GM21737 (cell line): ENCODE results near the gene NPIPA1.
"Not testable (repeated sequence)": the region's sequence is repeated elsewhere in the genome, so short reads cannot be mapped to it uniquely, and the experiment has no call there.

Source experiments
- ATAC-seq: cut with Tn5 transposase; IDR thresholded peaks from one replicate; pipeline ENCODE4 v1.9.1; 2021; ENCODE audit warnings: mild to moderate bottlenecking, moderate library complexity; ENCODE audit not compliant: unreplicated experiment

Gene NPIPA1

GRCh38 chr16:14929176-14929575 is 8.1 kb upstream of the NPIPA1 start:
- not testable (repeated sequence) for ATAC-seq

GRCh38 chr16:14930246-14930645 is 7.0 kb upstream of the NPIPA1 start:
- not testable (repeated sequence) for ATAC-seq

DNA sequence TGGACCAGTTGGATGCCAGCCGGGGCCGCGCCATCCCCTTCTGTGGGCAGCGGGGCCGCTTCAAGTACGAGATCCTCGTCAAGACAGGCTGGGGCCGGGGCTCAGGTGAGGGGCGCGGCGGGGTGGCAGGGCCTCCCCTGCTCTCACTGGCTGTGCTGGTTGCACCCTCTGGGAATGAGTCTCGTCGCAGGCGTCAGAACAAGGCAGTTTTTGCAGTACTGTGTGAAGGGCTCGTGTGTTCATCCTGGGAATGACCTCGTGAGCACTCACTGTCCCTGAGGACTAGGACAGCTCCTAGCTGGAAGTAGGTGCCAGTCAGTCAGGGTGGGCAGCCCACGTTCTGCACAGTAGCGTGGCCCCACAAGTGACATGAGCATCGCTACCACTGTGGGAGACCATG is 6.3 kb upstream of the NPIPA1 start:
- not testable (repeated sequence) for ATAC-seq

GRCh38 chr16:14932581-14933375 is 4.5 kb upstream of the NPIPA1 start:
- not testable (repeated sequence) for ATAC-seq

DNA sequence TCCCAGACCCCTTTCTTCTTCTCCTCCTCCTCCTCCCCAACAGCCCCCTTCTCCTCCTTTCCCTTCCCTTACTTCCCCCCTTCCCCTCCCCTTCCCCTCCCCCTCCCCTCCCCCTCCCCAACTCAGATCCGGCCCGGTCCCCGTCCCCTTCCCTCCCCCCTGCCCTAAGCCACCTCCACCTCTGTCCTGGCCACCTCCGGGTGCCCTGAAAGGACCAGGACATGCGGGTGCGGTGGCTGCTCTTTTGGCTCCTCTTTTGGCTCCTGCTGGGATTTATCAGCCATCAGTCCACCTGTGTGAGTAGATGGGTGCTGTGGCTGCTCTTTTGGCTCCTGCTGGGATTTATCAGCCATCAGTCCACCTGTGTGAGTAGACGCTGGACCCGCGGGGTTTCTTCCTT is 751 bp downstream of the NPIPA1 start:
- ATAC-seq, result not testable (repeated sequence)

- ATAC-seq, result not testable (repeated sequence)
Measured at GRCh38 chr16:14942686-14943085, 5.4 kb downstream of the NPIPA1 start.

GRCh38 chr16:14955546-14956231 is 18.4 kb downstream of the NPIPA1 start:
- no peak for ATAC-seq

GRCh38 chr16:14957576-14958322 is 20.5 kb downstream of the NPIPA1 start:
- no peak for ATAC-seq

- ATAC-seq, result no peak
Measured at GRCh38 chr16:14958323-14958600, 21.0 kb downstream of the NPIPA1 start.

GRCh38 chr16:14958970-14959369 is 21.7 kb downstream of the NPIPA1 start:
- no peak for ATAC-seq

DNA sequence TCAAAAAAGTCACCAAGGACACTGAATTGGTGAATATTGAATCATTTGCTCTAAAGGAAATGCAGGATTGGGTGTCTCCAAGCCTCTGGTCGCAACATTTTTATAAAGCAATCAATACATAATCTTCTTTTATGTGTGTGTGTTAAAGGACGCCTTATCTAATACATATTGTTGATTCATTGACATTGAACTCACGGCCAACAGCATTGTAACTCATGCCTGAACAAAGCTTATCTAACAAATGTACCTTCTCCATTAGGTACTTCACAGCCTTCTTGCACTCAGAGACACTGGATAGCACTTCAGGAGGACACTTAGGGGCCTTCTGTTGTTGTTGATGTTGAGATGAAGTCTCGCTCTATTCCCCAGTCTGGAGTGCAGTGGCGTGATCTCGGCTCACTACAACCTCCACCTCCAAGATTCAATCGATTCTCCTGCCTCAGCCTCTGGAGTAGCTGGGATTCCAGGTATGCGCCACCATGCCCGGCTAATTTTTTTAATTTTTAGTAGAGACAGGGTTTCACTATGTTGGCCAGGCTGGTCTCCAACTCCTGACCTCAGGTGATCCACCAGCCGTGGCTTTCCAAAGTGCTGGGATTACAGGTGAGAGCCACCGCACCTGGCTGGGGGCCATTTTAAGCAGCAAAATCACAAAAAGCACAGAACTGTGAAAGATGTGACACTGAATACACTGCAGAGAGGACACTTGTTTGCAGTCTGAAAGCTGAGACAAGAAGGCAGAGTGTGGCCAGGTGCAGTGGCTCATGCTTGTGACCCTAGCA is 24.4 kb downstream of the NPIPA1 start:
- no peak for ATAC-seq

DNA sequence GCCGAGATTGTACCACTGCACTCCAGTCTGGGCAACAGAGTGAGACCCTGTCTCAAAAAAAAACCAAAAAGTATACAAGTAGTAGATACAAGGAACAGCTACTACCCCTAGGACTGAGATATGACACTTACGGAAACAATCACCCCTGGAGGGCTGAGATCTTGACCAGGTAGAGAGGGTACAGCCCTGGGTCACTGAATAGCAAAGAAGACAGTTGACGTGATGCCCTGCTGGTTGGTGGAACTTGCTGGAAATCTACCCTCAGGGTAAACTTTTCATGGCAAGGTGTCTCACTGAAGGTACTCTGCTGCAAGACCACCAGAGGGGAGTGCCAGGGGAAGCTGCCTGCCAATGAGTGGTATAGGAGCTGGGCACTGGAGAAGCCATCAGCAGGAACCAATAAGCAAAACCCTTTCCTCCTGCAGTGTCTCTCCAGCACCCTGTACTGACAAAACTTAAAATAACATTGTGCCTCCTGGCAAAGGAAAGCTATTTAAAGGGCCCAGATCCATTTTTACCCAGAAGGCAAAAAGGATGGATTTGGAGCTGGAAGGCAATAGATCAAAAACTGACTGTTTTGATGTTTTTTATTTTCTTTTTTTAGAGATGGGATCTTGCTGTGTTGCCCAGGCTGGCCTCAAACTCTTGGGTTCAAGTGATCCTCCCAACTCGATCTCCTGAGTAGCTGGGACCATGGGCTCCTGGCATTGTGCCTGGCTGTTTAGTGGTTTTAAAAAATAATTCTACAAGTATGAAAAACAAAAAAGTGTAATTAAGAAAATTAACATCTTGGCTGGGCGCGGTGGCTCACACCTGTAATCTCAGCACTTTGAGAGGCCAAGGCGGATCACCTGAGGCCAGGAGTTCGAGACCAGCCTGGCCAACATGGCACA is 26.3 kb downstream of the NPIPA1 start:
- ATAC-seq, result no peak

- no peak for ATAC-seq
Measured at GRCh38 chr16:14965328-14965727, 28.1 kb downstream of the NPIPA1 start.

DNA sequence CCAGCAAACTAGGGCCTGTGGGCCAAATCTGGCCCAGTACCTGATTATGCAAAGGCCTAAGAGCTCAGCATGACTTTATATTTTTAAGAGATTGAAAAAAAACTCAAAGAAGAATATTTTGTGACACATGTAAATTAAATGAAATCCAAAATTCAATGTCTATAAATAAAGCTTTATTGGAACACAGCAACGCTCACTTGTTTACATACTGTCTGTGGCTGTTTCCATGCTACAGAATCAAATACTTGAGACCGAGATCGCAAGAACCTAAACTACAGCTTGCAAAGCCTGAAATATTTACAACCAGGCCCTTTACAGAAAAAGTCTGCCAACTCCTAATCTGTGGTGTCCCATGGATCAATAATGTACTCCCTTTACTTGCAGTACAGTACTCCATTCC is 32.6 kb downstream of the NPIPA1 start:
- not testable (repeated sequence) for ATAC-seq

GRCh38 chr16:14971621-14972228 is 34.5 kb downstream of the NPIPA1 start:
- ATAC-seq, result not testable (repeated sequence)

DNA sequence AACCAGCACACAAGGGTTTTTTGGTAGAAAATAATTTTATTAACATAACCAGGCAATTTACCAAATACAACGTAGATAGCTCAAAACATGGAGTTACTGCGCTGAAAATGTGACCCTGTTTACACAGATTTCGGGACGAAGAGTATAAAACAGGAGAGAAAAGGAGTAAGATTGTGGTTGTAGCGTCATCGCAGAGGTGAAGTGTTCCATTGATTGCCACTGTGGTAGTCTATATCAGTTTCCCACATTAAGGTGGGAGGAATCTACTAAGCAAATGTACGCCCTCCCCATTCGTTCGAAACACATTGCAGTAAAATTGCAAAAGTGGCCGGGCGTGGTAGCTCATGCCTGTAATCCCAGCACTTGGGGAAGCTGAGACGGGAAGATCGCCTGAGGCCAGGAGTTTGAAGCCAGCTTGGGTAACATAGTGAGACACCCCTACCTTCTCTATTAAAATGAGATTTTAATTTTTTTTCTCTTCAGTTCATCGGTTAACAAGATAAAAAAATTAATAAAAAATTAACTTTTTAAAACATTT is 36.6 kb downstream of the NPIPA1 start:
- ATAC-seq, result not testable (repeated sequence)

DNA sequence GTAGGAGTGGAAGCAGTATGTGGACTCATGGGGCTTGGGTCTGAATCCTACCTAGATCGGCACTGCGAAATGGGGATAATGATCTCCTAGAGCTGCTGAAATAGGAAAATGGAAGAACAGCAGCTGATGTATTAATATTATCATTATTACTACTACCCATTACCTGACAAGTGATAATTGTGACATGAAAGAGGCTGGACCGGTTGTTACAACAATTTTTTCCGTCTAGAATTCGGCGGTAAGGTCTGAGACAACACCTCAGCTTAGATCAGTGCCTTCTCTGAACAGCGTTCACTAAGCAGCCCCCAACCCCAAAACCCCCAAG is 37.0 kb downstream of the NPIPA1 start:
- ATAC-seq, result not testable (repeated sequence)

DNA sequence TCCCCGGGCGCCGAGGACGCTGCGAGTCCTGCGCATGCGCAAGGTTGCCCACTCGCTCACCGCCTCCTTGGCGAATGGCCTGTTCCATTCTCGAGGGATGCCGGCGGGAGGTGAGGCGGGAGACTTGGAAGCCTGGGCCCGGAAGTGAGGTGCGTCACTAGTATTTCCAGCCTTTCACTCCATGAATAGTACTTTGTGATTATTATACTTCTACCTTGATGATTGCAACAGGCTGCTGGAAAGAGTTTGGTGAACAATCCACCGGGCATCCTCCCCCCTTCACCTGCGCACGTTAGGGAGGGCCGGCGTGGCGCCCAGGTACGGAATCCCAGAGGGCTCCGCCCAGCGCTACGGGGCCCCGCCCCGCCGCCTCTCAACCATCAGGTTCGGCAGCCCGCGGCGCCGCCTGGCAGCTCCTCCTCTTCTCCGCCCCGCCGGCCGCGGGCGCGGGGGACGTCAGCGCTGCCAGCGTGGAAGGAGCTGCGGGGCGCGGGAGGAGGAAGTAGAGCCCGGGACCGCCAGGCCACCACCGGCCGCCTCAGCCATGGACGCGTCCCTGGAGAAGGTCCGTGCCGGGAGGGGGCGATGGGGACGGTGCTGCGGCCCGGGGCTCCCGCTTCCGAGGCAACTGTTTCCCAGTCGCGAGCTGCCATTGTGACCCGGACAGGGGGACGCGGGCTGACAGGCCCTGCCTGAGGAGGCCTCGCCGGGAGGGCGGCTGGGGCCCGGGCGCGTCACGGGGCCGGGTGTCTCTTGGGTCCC is 37.6 kb downstream of the NPIPA1 start, which contains the start of gene PDXDC1:
PDXDC1 (plus strand) TSS at position 371 of the 762 bp plus-strand sequence; CDS start at position 545, 174 bp downstream.
- ATAC-seq, result peak; percentile 90
